Ovary (tissue), 3 donors: ENCODE results near the gene ARMC8.

Experiments used
- POLR2A ChIP-seq: fragments of 450-650 bp; IDR thresholded peaks from one replicate; pipeline ENCODE4 v1.6.1; 2017; ENCODE audit warnings: antibody characterized with exemption, mild to moderate bottlenecking, moderate library complexity
- TF ChIP-seq, protein P1 (sequence below), 3 donors: fragments of 450-650 bp in 2 of 3; fragments of 200-600 bp in 1 of 3; IDR thresholded peaks; one replicate each; pipeline versions ENCODE4 v1.5.1 to v1.8.0; 2016 to 2022; ENCODE audit warnings: antibody characterized with exemption in 3 of 3, mild to moderate bottlenecking in 1 of 3
- donor health status: DM: no; HTN: no; CAD: no.

- TF ChIP-seq, protein P1, sequence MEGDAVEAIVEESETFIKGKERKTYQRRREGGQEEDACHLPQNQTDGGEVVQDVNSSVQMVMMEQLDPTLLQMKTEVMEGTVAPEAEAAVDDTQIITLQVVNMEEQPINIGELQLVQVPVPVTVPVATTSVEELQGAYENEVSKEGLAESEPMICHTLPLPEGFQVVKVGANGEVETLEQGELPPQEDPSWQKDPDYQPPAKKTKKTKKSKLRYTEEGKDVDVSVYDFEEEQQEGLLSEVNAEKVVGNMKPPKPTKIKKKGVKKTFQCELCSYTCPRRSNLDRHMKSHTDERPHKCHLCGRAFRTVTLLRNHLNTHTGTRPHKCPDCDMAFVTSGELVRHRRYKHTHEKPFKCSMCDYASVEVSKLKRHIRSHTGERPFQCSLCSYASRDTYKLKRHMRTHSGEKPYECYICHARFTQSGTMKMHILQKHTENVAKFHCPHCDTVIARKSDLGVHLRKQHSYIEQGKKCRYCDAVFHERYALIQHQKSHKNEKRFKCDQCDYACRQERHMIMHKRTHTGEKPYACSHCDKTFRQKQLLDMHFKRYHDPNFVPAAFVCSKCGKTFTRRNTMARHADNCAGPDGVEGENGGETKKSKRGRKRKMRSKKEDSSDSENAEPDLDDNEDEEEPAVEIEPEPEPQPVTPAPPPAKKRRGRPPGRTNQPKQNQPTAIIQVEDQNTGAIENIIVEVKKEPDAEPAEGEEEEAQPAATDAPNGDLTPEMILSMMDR (IDR thresholded peaks at IDR 0.05) = no peak
- TF ChIP-seq POLR2A = no peak
Measured at GRCh38 chr3:138241676-138242075, 54.6 kb downstream of the ARMC8 start.
